Choroid plexus epithelial cell (primary cell): ENCODE results near the gene ANXA2.

Source experiments
- DNase-seq: peaks from one replicate; pipeline ENCODE4 v3.0.0-alpha.2; 2010; ENCODE audit warnings: low read depth
- H3K4me3 ChIP-seq: 2 replicates; pipeline ENCODE4 v1.5.1; 2011; ENCODE audit warnings: low read depth, mild to moderate bottlenecking, control low read depth, low read length, moderate library complexity
- TF ChIP-seq, protein P1 (sequence below): conservative IDR thresholded peaks from 2 replicates; pipeline ENCODE4 v1.5.1; 2011; ENCODE audit warnings: low read depth, mild to moderate bottlenecking, control low read depth, inconsistent platforms, low read length, moderate library complexity

ANXA2 gene

DNA sequence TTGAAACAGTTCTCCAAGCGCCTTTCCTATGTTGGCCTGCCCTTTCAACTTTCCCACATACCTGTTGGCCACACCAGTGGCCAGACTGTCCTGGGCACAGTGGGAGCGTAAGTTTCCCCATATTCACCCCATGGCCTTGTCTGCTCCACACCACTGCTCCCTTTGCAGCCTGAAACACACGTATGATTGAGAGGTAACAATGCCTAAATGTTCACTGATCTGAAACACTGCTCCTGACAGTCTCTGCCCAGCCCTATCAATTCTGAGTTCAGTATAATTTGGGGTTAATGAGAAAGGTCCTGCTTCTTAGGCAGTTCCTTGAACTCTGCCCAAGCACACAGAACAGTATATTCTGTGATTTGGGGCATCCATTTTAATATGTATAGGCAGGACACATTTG is 52.2 kb downstream of the ANXA2 start:
- no peak overlapping the region for H3K4me3 ChIP-seq
- no peak for DNase-seq
- TF ChIP-seq, protein P1, sequence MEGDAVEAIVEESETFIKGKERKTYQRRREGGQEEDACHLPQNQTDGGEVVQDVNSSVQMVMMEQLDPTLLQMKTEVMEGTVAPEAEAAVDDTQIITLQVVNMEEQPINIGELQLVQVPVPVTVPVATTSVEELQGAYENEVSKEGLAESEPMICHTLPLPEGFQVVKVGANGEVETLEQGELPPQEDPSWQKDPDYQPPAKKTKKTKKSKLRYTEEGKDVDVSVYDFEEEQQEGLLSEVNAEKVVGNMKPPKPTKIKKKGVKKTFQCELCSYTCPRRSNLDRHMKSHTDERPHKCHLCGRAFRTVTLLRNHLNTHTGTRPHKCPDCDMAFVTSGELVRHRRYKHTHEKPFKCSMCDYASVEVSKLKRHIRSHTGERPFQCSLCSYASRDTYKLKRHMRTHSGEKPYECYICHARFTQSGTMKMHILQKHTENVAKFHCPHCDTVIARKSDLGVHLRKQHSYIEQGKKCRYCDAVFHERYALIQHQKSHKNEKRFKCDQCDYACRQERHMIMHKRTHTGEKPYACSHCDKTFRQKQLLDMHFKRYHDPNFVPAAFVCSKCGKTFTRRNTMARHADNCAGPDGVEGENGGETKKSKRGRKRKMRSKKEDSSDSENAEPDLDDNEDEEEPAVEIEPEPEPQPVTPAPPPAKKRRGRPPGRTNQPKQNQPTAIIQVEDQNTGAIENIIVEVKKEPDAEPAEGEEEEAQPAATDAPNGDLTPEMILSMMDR = no peak

DNA sequence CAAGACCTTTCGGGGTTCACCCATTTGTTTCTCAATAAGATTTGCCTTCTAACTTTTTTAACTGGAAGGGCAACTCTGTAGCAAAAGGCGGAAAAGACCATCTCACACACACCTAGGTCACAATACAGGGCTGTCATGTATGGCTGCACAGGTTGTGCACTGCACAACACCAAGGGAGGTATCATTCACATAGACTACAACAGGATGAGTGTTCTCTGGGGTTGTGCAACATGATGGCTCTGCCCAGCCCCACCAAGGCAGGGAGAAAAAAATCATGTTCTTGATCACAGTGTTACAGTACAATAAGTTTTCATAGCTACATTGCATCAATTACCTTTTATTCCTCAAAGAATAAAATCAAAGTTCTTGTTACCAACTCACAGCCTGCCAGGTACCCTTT is 52.8 kb downstream of the ANXA2 start:
- TF ChIP-seq, protein P1 = no peak
- H3K4me3 ChIP-seq = no peak overlapping the region
- DNase-seq = peak; percentile 28

DNA sequence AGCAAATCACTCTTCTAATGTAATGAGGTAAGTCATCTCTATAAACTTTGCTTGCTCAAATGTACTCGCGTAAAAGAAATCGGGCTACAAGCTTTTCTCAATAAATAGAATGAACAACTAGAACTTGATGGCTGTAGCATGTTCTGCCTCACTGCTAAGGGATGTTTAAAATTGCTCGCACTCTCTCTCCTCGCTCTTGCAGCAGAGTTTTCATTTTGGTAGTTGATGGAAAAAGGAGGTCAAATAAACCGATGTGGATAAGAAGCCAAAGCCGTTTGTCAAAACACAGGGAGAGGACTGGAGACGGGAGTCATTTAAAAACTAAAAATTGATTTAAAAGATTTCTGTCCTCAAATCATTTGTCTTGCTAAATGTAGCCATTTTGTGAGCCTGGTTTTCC is 53.3 kb downstream of the ANXA2 start:
- TF ChIP-seq, protein P1 = no peak
- H3K4me3 ChIP-seq = no peak overlapping the region
- DNase-seq = no peak

DNA sequence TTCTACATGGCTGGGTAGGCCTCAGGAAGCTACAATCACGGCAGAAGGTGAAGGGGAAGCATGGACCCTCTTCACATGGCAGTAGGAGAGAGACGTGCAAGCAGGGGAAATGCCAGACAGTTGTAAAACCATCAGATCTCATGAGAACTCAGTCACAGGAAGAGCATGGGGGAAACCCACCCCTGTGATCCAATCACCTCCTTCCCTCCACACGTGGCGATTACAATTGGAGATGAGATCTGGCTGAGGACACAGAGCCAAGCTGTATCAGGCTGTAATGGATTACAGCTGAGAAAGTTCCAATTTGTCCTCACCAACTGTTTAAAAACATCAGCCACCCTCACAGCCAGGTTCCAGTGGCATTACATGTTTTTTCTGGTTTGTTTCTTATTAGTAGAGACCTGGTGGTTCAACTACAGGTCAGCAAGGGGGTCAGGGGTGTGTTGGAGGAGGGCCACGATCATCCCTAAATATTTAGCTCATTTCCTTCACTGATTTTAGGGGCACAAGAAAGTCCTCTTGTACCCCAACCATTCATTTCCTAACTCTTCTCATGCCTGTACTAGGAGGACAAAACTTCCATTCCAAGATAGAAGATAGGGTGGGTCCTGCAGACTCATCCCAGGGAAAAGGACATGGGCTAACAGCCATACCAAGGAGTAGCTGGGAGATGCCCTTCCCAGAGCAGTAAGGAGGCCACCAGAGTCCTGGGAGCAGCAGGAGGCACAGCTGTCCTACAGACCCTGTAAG is 54.4 kb downstream of the ANXA2 start:
- DNase-seq = peak; percentile 55
- TF ChIP-seq, protein P1 = no peak
- H3K4me3 ChIP-seq = no peak overlapping the region

DNA sequence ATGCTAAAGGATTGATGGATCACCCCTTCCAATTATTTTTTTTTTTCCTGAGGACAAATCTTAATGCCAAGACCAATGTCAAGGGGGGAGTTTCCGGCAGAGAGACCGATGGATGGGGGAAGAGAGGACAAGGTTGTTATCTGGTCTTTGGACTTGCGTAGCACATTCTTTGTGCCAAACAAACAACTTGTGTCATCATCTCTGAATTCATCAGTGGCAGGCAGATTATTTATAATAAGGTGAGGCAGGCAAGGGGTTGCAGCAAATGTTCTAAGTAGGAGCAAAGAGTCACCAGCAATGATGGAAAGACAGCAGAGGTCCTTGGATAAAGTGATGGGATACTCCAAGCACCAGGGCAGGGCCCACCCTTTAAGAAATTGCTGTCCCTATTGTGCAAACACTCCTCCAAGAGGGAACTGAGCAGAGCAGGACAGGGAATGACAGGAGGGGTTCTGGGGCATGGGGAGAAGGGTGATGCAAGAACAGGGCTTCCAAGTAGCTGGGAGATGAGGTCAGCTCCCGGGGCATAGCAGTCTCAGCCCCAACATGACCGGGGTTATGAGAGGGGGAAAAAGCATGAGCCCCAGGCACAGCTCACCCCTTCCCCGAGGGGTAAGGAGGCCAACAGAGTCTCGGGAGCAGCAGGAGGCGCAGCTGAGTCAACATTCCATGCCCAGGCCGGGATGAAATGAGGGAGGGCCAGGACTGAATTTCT is 57.4 kb downstream of the ANXA2 start:
- TF ChIP-seq, protein P1 = peak; percentile 52
- H3K4me3 ChIP-seq = no peak overlapping the region
- DNase-seq = peak; percentile 36

DNA sequence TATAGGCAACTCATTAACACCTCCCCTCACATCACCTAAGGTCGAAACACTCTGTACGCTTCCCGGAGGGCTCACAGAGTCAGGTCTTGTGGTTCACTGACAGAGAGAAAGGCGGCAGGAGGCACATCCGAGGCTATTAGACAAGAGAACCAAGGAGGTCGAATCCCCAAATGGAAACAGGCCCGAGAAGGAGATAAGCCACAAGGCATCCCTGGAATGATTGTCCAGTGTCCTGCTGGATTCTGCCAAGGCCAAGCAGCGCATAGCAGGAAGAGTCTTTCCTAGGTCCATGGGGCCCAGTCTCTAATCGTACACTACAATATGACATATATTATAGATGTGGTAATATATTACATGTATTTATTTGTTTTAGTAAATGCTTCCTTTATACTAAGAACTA is 58.5 kb downstream of the ANXA2 start:
- no peak overlapping the region for H3K4me3 ChIP-seq
- TF ChIP-seq, protein P1 = no peak
- no peak for DNase-seq

DNA sequence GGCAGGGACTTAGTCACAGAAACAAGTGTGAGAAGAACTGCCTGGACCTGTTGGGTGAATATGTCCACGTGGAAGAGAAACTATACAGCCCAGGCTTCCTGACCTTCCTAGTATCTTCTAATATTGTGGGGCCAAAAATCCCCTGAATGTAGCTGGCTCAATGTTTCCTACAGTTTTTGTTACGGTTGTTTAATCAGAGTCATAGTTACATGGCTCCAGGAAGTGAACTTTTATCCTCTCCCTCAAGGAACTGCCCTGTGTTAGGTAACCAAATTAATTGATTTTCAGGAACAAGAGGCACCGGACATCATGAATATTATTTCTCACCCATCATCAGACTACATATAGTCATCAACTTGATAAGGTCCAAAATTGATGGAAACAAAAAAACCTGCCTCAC is 59.0 kb downstream of the ANXA2 start:
- H3K4me3 ChIP-seq = no peak overlapping the region
- DNase-seq = no peak
- TF ChIP-seq, protein P1 = no peak
